ENCODE results near the gene UNC13D. TPM values are rescaled to one million over a fixed set of nuclear protein-coding genes. Genes with fewer than 3 reads are reported as not detected.

Gene UNC13D
- polyA plus RNA-seq, 1 donor from 2014 or later: 1.2 TPM

DNA sequence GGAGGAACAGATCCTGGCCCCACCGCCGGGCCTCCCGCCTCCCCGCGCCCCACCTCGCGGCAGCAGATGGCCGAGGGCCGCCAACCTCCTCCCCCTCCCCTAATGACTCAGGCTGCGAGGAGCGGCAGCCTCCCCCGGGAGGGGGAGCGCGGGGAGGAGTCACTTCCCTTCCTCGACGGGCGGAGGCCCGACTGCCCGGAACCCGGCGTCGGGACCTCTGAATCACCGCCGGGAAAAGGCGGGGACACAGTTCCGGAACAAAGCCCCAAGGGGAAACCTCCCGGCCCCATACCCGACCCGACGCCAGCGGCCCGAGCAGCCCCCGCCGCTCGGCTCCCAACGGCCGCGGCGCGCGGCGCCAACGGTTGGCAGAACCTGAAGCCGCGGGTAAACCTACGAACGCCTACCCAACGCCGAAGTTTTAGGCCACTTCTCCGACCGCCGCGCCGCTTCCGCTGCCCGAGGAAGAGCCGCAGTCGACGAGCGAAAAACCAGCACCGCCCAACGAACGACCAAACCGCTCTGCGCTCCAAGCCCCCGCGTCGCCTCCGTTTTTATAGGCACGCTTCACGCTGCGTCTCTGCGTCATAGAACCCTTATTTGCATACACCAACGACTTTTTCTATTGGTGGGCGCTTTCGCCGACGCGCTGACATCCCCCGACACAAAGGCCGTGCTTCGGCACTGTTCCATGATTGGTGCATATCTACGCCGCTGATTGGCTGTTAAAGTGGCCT lies 64.8 kb downstream of the UNC13D start:
- Histone ChIP-seq H3K9me2 (ENCODE audit: insufficient read depth, low read length) (no peaks in the 10 kb centered on the region), H3K9ac (ENCODE audit: low read length) (peak overlapping the region; percentile 98), H3K4me3 (ENCODE audit: low read length) (peak overlapping the region; percentile 96), H2AFZ (ENCODE audit: low read depth, low read length) (no peak overlapping the region), H3F3A (ENCODE audit: insufficient read depth, low read length, poor library complexity, severe bottlenecking) (peaks cover 14% of the 10 kb centered on the region), H3K36me3 (ENCODE audit: insufficient read depth, low read length) (peaks cover 8% of the 10 kb centered on the region), H3K27ac (ENCODE audit: low read length) (peak overlapping the region; percentile 97), H4K20me1 (ENCODE audit: insufficient read depth) (peaks cover 49% of the 10 kb centered on the region), H3K4me2 (ENCODE audit: low read length) (no peak overlapping the region), H3K79me2 (replicated peaks; ENCODE audit: insufficient read depth, low read length) (peaks cover 49% of the 10 kb centered on the region), H3K27me3 (ENCODE audit: insufficient read depth, low read depth, low read length) (no peaks in the 10 kb centered on the region), H3K9me3 (ENCODE audit: low read length) (no peaks in the 10 kb centered on the region)
- TF ChIP-seq SMC3 (conservative IDR thresholded peaks at IDR 0.05; ENCODE audit: poor library complexity) (no peak), TAF1 (IDR thresholded peaks at IDR 0.05; ENCODE audit: low read depth) (peak; percentile 99), REST (IDR thresholded peaks at IDR 0.05; ENCODE audit: borderline replicate concordance) (peak; percentile 97), EP300 (conservative IDR thresholded peaks at IDR 0.05; ENCODE audit: poor library complexity, severe bottlenecking) (peak; percentile 75), RAD21 (conservative IDR thresholded peaks at IDR 0.05) (peak; percentile 10), MXI1 (conservative IDR thresholded peaks at IDR 0.05; ENCODE audit: poor library complexity, severe bottlenecking) (peak; percentile 67), EZH2 (IDR thresholded peaks at IDR 0.05; ENCODE audit: borderline replicate concordance, insufficient read depth, low read length, poor library complexity, severe bottlenecking) (no peak), POLR2AphosphoS5 (IDR thresholded peaks at IDR 0.05) (peak; percentile 100)
- TF ChIP-seq, protein P1, sequence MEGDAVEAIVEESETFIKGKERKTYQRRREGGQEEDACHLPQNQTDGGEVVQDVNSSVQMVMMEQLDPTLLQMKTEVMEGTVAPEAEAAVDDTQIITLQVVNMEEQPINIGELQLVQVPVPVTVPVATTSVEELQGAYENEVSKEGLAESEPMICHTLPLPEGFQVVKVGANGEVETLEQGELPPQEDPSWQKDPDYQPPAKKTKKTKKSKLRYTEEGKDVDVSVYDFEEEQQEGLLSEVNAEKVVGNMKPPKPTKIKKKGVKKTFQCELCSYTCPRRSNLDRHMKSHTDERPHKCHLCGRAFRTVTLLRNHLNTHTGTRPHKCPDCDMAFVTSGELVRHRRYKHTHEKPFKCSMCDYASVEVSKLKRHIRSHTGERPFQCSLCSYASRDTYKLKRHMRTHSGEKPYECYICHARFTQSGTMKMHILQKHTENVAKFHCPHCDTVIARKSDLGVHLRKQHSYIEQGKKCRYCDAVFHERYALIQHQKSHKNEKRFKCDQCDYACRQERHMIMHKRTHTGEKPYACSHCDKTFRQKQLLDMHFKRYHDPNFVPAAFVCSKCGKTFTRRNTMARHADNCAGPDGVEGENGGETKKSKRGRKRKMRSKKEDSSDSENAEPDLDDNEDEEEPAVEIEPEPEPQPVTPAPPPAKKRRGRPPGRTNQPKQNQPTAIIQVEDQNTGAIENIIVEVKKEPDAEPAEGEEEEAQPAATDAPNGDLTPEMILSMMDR (IDR thresholded peaks at IDR 0.05; ENCODE audit: poor library complexity, severe bottlenecking): no peak

DNA sequence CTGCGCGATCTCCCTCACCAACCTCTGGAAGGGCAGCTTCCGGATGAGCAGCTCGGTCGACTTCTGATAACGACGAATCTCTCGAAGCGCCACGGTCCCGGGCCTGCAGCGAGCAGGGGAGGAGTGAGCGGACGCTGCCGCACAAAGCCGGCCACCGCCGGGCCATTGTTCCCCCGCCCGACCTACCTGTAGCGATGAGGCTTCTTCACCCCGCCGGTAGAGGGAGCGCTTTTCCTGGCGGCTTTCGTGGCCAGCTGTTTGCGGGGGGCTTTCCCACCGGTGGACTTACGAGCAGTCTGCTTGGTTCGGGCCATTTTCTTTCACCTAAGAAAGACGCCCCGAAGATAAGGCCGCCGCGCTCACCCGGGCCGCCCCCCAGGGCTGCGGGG lies 65.3 kb downstream of the UNC13D start:
- Histone ChIP-seq H3K27ac (ENCODE audit: low read length) (peak overlapping the region; percentile 97), H3K4me2 (ENCODE audit: low read length) (peak overlapping the region; percentile 86), H3K4me3 (ENCODE audit: low read length) (peak overlapping the region; percentile 96), H2AFZ (ENCODE audit: low read depth, low read length) (no peak overlapping the region), H3F3A (ENCODE audit: insufficient read depth, low read length, poor library complexity, severe bottlenecking) (peaks cover 9% of the 10 kb centered on the region), H4K20me1 (ENCODE audit: insufficient read depth) (peaks cover 50% of the 10 kb centered on the region), H3K36me3 (ENCODE audit: insufficient read depth, low read length) (peaks cover 8% of the 10 kb centered on the region), H3K9ac (ENCODE audit: low read length) (peak overlapping the region; percentile 98), H3K9me2 (ENCODE audit: insufficient read depth, low read length) (no peaks in the 10 kb centered on the region), H3K27me3 (ENCODE audit: insufficient read depth, low read depth, low read length) (no peaks in the 10 kb centered on the region), H3K79me2 (replicated peaks; ENCODE audit: insufficient read depth, low read length) (peaks cover 50% of the 10 kb centered on the region), H3K9me3 (ENCODE audit: low read length) (no peaks in the 10 kb centered on the region)
- TF ChIP-seq TAF1 (IDR thresholded peaks at IDR 0.05; ENCODE audit: low read depth) (no peak), REST (IDR thresholded peaks at IDR 0.05; ENCODE audit: borderline replicate concordance) (no peak), EZH2 (IDR thresholded peaks at IDR 0.05; ENCODE audit: borderline replicate concordance, insufficient read depth, low read length, poor library complexity, severe bottlenecking) (no peak), EP300 (conservative IDR thresholded peaks at IDR 0.05; ENCODE audit: poor library complexity, severe bottlenecking) (no peak), POLR2AphosphoS5 (IDR thresholded peaks at IDR 0.05) (no peak), MXI1 (conservative IDR thresholded peaks at IDR 0.05; ENCODE audit: poor library complexity, severe bottlenecking) (no peak)
- TF ChIP-seq, protein P1 (IDR thresholded peaks at IDR 0.05; ENCODE audit: poor library complexity, severe bottlenecking): peak; percentile 63
